Measurements from ENCODE around the gene NPLOC4. TPM values are rescaled to one million over a fixed set of nuclear protein-coding genes. Genes with fewer than 3 reads are reported as not detected.

NPLOC4 gene
- total RNA-seq, 4 donors from 2014 or later: 176 to 290 (median 263) TPM

DNA sequence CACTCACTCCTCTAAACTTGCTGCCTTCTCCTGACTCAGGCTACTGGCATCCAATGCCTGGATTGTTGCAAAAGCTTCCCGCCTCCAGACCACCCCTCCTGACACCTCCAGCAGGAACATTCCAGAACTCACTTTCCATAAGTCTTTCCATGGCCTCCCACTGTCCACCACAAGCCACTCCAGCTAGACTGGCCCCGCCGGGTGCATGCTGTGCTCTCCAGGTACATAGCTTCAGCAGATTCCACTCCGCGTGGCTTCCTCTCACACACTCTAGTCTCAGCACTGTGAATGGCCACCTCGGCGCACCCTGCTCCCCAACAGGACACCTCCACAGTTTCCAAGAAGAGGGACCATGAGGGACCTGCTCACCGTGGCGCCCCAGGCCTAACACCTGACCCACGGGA, 58.9 kb downstream of the NPLOC4 start:
- ATAC-seq: peak in 1 of 2 donors; percentile 16
- Histone ChIP-seq H3K4me1 (peaks cover 12 to 17% of the 10 kb centered on the region in 2 donors), H3K9me3 (no peaks in the 10 kb centered on the region), H3K27me3 (no peaks in the 10 kb centered on the region), H3K4me3 (no peak overlapping the region), H3K36me3 (peaks cover 2 to 44% of the 10 kb centered on the region in 2 donors), H3K27ac (peak overlapping the region in 1 of 4 donors; percentile 24)
- in situ Hi-C loops (cut with MboI; ENCODE audit: low sequenced_read_pairs in 4 of 4) (no loop called here), intact Hi-C loops (cut with DNase I; ENCODE audit: low total_unique reads) (no loop called here)
- TF ChIP-seq, protein P1, sequence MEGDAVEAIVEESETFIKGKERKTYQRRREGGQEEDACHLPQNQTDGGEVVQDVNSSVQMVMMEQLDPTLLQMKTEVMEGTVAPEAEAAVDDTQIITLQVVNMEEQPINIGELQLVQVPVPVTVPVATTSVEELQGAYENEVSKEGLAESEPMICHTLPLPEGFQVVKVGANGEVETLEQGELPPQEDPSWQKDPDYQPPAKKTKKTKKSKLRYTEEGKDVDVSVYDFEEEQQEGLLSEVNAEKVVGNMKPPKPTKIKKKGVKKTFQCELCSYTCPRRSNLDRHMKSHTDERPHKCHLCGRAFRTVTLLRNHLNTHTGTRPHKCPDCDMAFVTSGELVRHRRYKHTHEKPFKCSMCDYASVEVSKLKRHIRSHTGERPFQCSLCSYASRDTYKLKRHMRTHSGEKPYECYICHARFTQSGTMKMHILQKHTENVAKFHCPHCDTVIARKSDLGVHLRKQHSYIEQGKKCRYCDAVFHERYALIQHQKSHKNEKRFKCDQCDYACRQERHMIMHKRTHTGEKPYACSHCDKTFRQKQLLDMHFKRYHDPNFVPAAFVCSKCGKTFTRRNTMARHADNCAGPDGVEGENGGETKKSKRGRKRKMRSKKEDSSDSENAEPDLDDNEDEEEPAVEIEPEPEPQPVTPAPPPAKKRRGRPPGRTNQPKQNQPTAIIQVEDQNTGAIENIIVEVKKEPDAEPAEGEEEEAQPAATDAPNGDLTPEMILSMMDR (IDR thresholded peaks at IDR 0.05 in 4 of 5, conservative IDR thresholded peaks at IDR 0.05 in 1 of 5): no peak
- no peak for TF ChIP-seq POLR2A (IDR thresholded peaks at IDR 0.05)
- no peak for DNase-seq

DNA sequence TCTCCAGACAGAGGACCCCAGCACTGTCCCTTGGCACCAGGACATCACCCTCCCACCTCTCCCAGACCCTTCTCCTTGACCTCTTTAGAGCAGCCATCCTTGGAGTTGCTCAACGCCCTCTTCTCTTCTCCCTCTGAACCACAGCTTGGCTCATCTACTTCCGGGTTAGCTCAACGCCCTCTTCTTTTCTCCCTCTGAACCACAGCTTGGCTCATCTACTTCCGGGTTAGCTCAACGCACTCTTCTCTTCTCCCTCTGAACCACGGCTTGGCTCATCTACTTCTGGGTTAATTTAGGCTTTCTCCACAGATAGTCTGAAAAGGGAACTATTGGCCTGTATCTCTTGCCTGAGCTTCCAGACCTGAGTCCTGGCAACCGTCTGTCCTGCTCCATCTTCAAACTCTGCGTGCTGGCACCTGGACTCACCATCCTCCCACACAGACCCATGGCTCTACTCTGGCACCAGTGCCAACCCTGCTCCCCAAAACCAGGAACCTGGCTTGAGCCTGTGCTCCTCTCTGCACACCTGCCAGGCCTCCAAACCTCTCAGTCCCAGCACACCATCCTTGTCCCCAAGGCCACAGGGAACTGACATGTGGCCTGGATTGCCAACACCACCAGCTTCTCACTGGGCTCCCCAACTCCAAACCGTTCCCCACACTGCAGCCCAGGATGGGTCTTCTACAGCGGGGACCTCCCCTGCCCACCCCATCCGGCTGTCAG, 59.5 kb downstream of the NPLOC4 start:
- DNase-seq (no peak), ATAC-seq (peak in 1 of 2 donors; percentile 20)
- H3K4me3 ChIP-seq: no peak overlapping the region
- H3K4me1 ChIP-seq: peaks cover 12 to 17% of the 10 kb centered on the region in 2 donors
- no peaks in the 10 kb centered on the region for H3K9me3 ChIP-seq
- in situ Hi-C loops (cut with MboI; ENCODE audit: low sequenced_read_pairs in 4 of 4): no loop called here
- no peak for TF ChIP-seq POLR2A (IDR thresholded peaks at IDR 0.05)
- TF ChIP-seq, protein P1 (IDR thresholded peaks at IDR 0.05 in 4 of 5, conservative IDR thresholded peaks at IDR 0.05 in 1 of 5): no peak
- H3K27ac ChIP-seq: peak overlapping the region in 3 of 4 donors; percentile 20 to 28 (median 23)
- H3K27me3 ChIP-seq: no peaks in the 10 kb centered on the region
- intact Hi-C loops (cut with DNase I; ENCODE audit: low total_unique reads): no loop called here
- peaks cover 2 to 44% of the 10 kb centered on the region in 2 donors for H3K36me3 ChIP-seq

DNA sequence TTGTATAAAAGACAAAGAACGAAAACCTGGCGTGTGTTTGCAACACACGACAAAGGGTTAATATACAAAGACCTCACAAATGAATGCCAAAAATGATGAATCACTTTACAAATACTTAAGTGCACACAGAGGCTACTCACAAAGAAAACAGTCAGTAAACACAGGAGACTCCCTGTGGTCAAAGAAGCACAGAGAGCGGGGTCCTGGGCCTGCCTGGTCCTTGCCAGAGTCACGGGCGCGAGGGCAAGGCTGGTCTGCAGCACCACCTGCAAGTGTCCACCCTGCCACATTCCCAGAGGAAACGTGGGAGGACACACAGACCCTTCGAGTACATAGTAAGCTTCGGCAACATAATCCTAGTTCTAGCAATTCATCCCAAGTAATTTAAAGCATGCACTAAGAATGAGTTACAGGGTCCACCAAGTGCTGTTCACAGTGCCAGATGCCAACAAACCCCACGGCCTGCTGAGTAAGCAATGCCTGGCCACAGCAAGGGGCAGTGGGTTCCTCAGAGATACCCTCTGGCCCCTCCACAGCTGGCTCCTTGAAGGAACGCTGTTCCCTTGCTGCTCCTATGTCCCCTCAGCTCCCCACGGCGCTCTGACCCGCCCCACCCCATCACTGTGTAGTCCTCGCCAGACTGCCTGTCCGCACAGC, 60.2 kb downstream of the NPLOC4 start:
- H3K4me3 ChIP-seq: no peak overlapping the region
- intact Hi-C loops (cut with DNase I; ENCODE audit: low total_unique reads): no loop called here
- H3K27me3 ChIP-seq: no peaks in the 10 kb centered on the region
- peak overlapping the region in 3 of 4 donors; percentile 20 to 28 (median 23) for H3K27ac ChIP-seq
- TF ChIP-seq, protein P1 (IDR thresholded peaks at IDR 0.05 in 4 of 5, conservative IDR thresholded peaks at IDR 0.05 in 1 of 5): no peak
- TF ChIP-seq POLR2A (IDR thresholded peaks at IDR 0.05): no peak
- H3K9me3 ChIP-seq: no peaks in the 10 kb centered on the region
- no peak for DNase-seq
- peaks cover 12 to 17% of the 10 kb centered on the region in 2 donors for H3K4me1 ChIP-seq
- ATAC-seq: peak in 1 of 2 donors; percentile 9
- in situ Hi-C loops (cut with MboI; ENCODE audit: low sequenced_read_pairs in 4 of 4): no loop called here
- H3K36me3 ChIP-seq: peaks cover 2 to 42% of the 10 kb centered on the region in 2 donors

DNA sequence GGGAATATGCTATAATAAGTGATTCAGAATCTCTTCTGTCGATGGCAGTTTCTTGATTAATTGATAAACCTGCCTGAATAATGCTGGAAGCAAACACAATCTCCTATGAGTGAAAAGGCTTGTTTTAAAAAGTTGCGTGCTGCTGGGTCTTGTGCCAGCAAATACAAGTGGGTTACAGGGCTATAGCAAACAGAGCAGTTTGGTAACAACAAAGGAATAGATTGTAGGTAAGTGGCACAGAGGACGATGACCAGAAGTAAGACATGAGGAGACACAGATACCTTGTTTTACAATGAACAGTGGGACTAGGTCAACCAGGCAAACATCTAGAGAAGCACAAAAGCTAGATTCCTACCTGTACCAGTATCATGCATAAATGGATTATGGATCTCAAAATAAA, 61.1 kb downstream of the NPLOC4 start:
- Histone ChIP-seq H3K4me3 (no peak overlapping the region), H3K27me3 (no peaks in the 10 kb centered on the region), H3K9me3 (no peaks in the 10 kb centered on the region), H3K27ac (no peak overlapping the region), H3K4me1 (peaks cover 12 to 17% of the 10 kb centered on the region in 2 donors), H3K36me3 (peaks cover 0 to 46% of the 10 kb centered on the region in 2 donors)
- intact Hi-C loops (cut with DNase I; ENCODE audit: low total_unique reads) (no loop called here), in situ Hi-C loops (cut with MboI; ENCODE audit: low sequenced_read_pairs in 4 of 4) (no loop called here)
- ATAC-seq: no peak
- DNase-seq: no peak
- TF ChIP-seq, protein P1 (IDR thresholded peaks at IDR 0.05 in 4 of 5, conservative IDR thresholded peaks at IDR 0.05 in 1 of 5): no peak
- TF ChIP-seq POLR2A (IDR thresholded peaks at IDR 0.05): no peak

Data from gastrocnemius medialis (tissue), 4 donors.